Natural killer cell treated with Interleukin-12 subunit alpha and Interleukin-12 subunit beta and Interleukin-15 and Interleukin-18, amount 100 ng/mL, for 72 hours (primary cell): ENCODE data around the gene LCE1F. TPM values are rescaled to one million over a fixed set of nuclear protein-coding genes. Genes with fewer than 3 reads are reported as not detected.

Experiments used
- ATAC-seq, 2 donors: fragments of 150-1000 bp; cut with Tn5 transposase in 1 of 2; sonication (Bioruptor Pico), chemical (Tn5 transposase) in 1 of 2; 2 replicates each; pipeline ENCODE4 v1.10.0; 2021
- DNase-seq: peaks from one replicate; pipeline ENCODE4 v3.0.0; 2022; ENCODE audit warnings: low spot score
- H3K27ac Mint-ChIP-seq, 2 donors: 1 replicate in 1 of 2; 2 replicates in 1 of 2; pipeline ENCODE4 v1.8.0; 2022; ENCODE audit warnings: mixed read lengths in 2 of 2, mild to moderate bottlenecking in 1 of 2, moderate library complexity in 1 of 2
- H3K27me3 Mint-ChIP-seq, 2 donors: 1 replicate in 1 of 2; 2 replicates in 1 of 2; pipeline ENCODE4 v1.8.0; 2022; ENCODE audit warnings: mixed read lengths in 2 of 2
- H3K36me3 Mint-ChIP-seq: one replicate; pipeline ENCODE4 v1.8.0; 2022; ENCODE audit warnings: mixed read lengths
- H3K4me1 Mint-ChIP-seq, 2 donors: 1 replicate in 1 of 2; 2 replicates in 1 of 2; pipeline ENCODE4 v1.8.0; 2022; ENCODE audit warnings: low read depth in 2 of 2, mixed read lengths in 2 of 2, mild to moderate bottlenecking in 1 of 2
- H3K4me3 Mint-ChIP-seq: one replicate; pipeline ENCODE4 v1.8.0; 2022; ENCODE audit warnings: mixed read lengths
- H3K9me3 Mint-ChIP-seq: 2 replicates; pipeline ENCODE4 v1.8.0; 2022; ENCODE audit warnings: mixed read lengths
- total RNA-seq, 2 donors: library from RNA; stranded (reverse); gene quantifications; one replicate each; pipeline ENCODE4 v1.2.3, GENCODE V29; 2022

The LCE1F gene
- total RNA-seq, 2 donors from 2014 or later = not detected

DNA sequence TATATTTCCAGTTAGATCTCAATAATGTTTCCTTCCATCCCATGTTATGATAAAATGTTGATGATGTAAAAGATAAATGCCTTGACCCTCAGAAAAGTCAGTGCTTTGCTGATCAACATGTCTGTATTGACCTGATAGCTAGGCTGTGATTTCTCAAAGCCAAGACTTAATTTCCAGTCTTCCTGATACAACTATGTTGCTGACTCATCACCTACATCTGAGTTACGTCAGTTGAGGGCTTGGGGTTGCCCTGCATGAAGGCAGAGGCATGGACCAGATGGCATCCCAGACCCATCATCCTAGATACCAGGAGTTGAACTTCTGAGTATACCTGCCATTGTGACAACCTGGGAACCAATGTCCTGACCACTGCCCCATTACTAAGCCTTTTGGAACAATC is 26.4 kb downstream of the LCE1F start:
- no peak overlapping the region for H3K4me3 Mint-ChIP-seq
- ATAC-seq = no peak
- DNase-seq = no peak
- H3K4me1 Mint-ChIP-seq = no peaks in the 10 kb centered on the region
- H3K27me3 Mint-ChIP-seq = peaks cover 20 to 46% of the 10 kb centered on the region in 2 donors
- no peaks in the 10 kb centered on the region for H3K36me3 Mint-ChIP-seq
- no peaks in the 10 kb centered on the region for H3K9me3 Mint-ChIP-seq
- no peak overlapping the region for H3K27ac Mint-ChIP-seq

DNA sequence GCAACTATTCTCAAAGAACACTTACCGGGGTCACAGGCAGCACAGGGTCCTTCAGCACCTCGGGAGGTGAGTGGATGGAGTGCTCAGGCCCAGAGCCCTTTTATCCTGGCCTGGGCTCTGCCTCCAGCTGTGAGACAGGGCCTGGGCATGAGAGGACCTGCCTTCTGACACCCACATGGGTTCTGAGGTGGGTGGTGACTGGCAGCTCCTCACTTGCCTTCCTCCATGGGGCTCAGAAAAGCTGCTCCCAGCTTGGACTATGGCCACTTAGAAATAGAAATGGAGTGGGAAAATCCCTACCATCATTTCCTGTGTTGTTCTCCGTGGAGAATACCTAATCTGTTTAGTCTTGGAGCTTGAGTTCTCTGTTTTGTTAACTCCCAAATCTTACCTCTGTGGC is 31.6 kb downstream of the LCE1F start, which contains the start of gene LCE1C:
Gene LCE1C (minus strand): TSS at position 76 of the 400 bp plus-strand sequence. CDS start 1,173 bp downstream, outside the sequence.
- ATAC-seq = no peak
- no peaks in the 10 kb centered on the region for H3K4me1 Mint-ChIP-seq
- H3K9me3 Mint-ChIP-seq = no peaks in the 10 kb centered on the region
- H3K27me3 Mint-ChIP-seq = peaks cover 18 to 39% of the 10 kb centered on the region in 2 donors
- no peak within 1 kb of the TSS for H3K4me3 Mint-ChIP-seq
- no peak within 1 kb of the TSS for H3K27ac Mint-ChIP-seq
- no peak for DNase-seq
- H3K36me3 Mint-ChIP-seq = no peaks in the 10 kb centered on the region

DNA sequence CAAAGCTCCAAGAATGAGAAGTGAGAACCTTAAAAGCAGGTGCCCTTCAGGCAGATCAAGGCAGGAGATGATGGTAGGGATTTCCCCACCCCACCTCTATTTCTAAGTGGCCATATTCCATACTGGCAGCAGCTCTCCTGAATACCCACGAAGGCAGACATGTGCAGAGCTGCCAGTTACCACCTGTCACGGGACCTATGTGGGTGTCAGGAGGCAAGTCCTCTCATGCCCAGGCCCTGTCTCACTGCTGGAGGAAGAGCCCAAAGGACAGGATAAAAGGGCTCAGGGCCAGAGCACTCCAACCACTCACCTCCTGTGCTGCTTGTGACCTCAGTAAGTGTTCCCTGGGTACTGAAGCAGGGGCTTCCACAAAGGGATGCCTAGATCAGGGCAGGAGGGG is 36.1 kb downstream of the LCE1F start:
- no peaks in the 10 kb centered on the region for H3K9me3 Mint-ChIP-seq
- peak in 1 of 2 donors; percentile 63 for ATAC-seq
- no peak overlapping the region for H3K27ac Mint-ChIP-seq
- no peak for DNase-seq
- no peaks in the 10 kb centered on the region for H3K4me1 Mint-ChIP-seq
- peaks cover 5 to 25% of the 10 kb centered on the region in 2 donors for H3K27me3 Mint-ChIP-seq
- no peak overlapping the region for H3K4me3 Mint-ChIP-seq
- H3K36me3 Mint-ChIP-seq = no peaks in the 10 kb centered on the region

DNA sequence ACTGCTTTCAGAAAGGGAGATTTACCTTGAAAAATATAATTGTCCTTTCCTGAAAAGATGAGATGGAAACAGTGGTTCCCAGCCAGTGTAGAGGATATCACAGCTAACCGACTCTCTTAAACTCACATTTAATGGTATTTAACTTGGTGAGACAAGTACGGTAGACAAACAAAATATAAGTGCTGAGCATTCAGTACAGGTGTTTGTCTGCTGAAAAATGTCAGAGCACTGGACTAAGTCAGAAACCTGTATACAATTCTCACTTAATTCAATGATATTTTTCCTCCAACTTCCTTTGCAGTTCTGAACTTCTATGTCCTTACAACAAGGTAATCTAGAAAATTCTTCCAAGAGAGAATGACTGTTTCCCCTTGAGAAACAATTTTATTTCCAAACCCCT is 36.7 kb downstream of the LCE1F start, which contains the start of gene LCE1B:
Gene LCE1B (plus strand): TSS at position 301 of the 400 bp plus-strand sequence. CDS start 476 bp downstream, outside the sequence.
- no peak within 1 kb of the TSS for H3K4me3 Mint-ChIP-seq
- no peaks in the 10 kb centered on the region for H3K36me3 Mint-ChIP-seq
- H3K9me3 Mint-ChIP-seq = no peaks in the 10 kb centered on the region
- no peak within 1 kb of the TSS for H3K27ac Mint-ChIP-seq
- ATAC-seq (no peak), DNase-seq (no peak)
- peaks cover 5 to 29% of the 10 kb centered on the region in 2 donors for H3K27me3 Mint-ChIP-seq
- H3K4me1 Mint-ChIP-seq = no peaks in the 10 kb centered on the region

DNA sequence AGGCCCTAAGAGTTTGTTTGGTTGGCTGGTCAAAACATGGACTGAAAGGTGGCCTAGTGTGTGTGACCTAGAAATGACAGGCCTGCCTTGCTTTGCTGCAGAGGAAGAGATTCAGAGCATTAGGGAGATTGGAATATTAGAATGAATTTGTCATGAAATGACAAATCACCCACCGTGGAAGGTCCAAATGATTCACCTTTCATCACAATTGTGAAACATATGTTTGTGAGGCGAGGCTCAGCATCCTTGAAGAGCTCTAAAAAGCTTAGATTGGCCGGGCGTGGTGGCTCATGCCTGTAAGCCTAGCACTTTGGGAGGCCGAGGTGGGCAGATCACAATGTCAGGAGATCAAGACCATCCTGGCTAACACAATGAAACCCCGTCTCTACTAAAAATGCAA is 42.4 kb downstream of the LCE1F start:
- Mint-ChIP-seq H3K4me1 (no peaks in the 10 kb centered on the region), H3K4me3 (no peak overlapping the region)

DNA sequence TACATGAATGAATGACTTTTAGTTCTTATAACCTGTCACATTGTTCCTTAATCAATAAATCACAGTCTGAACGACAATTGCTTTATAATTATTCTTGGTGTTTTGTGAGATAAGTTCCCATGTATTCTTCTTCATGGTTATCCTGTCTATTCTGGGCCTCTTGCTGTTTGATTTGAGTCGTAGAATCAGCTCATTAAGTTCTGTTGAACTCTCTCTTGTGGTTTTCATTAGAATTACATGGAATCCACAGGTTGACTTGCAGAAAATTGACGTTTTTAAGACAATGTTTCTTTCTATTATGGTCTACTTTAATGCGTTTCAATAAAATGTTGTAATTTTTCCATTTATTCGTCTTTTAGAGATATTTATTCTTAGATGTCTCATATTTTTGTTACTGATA is 48.4 kb downstream of the LCE1F start:
- Mint-ChIP-seq H3K4me3 (no peak overlapping the region), H3K27ac (no peak overlapping the region), H3K36me3 (no peaks in the 10 kb centered on the region), H3K9me3 (no peaks in the 10 kb centered on the region), H3K4me1 (no peaks in the 10 kb centered on the region), H3K27me3 (peaks cover 34 to 45% of the 10 kb centered on the region in 2 donors)
- DNase-seq (no peak), ATAC-seq (no peak)

More for the DNA sequence above, 42.4 kb downstream of the LCE1F start:
- H3K27ac Mint-ChIP-seq = no peak overlapping the region
- ATAC-seq = no peak
- no peaks in the 10 kb centered on the region for H3K36me3 Mint-ChIP-seq
- H3K9me3 Mint-ChIP-seq = no peaks in the 10 kb centered on the region
- no peak for DNase-seq
- H3K27me3 Mint-ChIP-seq = peaks cover 16 to 28% of the 10 kb centered on the region in 2 donors

- DNase-seq (no peak), ATAC-seq (peak in 1 of 2 donors; percentile 20)
- Mint-ChIP-seq H3K27ac (no peak overlapping the region), H3K9me3 (no peaks in the 10 kb centered on the region), H3K27me3 (peaks cover 33 to 51% of the 10 kb centered on the region in 2 donors), H3K4me3 (no peak overlapping the region), H3K4me1 (no peaks in the 10 kb centered on the region), H3K36me3 (no peaks in the 10 kb centered on the region)
Measured at GRCh38 chr1:152824964-152825363, 50.0 kb downstream of the LCE1F start.

Other genes starting within 250 kb of the LCE1F start
- gene LCE3E, start 208.4 kb upstream of the LCE1F start, total RNA-seq = not detected
- not detected for gene LCE3D, start 194.6 kb upstream of the LCE1F start, total RNA-seq
- not detected for gene LCE3C, start 174.9 kb upstream of the LCE1F start, total RNA-seq
- gene LCE3B, start 161.3 kb upstream of the LCE1F start, total RNA-seq = not detected
- not detected for gene LCE3A, start 152.0 kb upstream of the LCE1F start, total RNA-seq
- gene LCE2D, start 111.8 kb upstream of the LCE1F start, total RNA-seq = not detected
- not detected for gene LCE2C, start 99.9 kb upstream of the LCE1F start, total RNA-seq
- not detected for gene LCE2B, start 89.0 kb upstream of the LCE1F start, total RNA-seq
- gene LCE2A, start 76.8 kb upstream of the LCE1F start, total RNA-seq = not detected
- gene LCE4A, start 67.0 kb upstream of the LCE1F start, total RNA-seq = not detected
- not detected for gene KPRP, start 17.1 kb upstream of the LCE1F start, total RNA-seq
- gene LCE1E, start 11.1 kb downstream of the LCE1F start, total RNA-seq = not detected
- gene LCE1D, start 21.6 kb downstream of the LCE1F start, total RNA-seq = not detected
- gene LCE1C, start 31.5 kb downstream of the LCE1F start, total RNA-seq = not detected
- not detected for gene LCE1B, start 36.8 kb downstream of the LCE1F start, total RNA-seq
- gene LCE1A, start 52.3 kb downstream of the LCE1F start, total RNA-seq = not detected
- gene LCE6A, start 67.7 kb downstream of the LCE1F start, total RNA-seq = not detected
- not detected for gene LCE7A, start 84.9 kb downstream of the LCE1F start, total RNA-seq
- gene SMCP, start 103.2 kb downstream of the LCE1F start, total RNA-seq = not detected
- gene IVL, start 133.4 kb downstream of the LCE1F start, total RNA-seq = not detected
- gene SPRR5, start 172.1 kb downstream of the LCE1F start, total RNA-seq = not detected
- gene SPRR4, start 195.5 kb downstream of the LCE1F start, total RNA-seq = not detected
- gene SPRR1A, start 208.9 kb downstream of the LCE1F start, total RNA-seq = not detected
- not detected for gene SPRR3, start 226.6 kb downstream of the LCE1F start, total RNA-seq